ENCODE measurements around the gene MPPED1.

MPPED1 gene

GRCh38 chr22:43392385-43392989 is 19.3 kb upstream of the MPPED1 start:
- no peak for DNase-seq (ENCODE audit: extremely low read depth, low read depth)
- H3K4me3 ChIP-seq (replicated peaks; ENCODE audit: low read depth, low read length) = no peak overlapping the region
- TF ChIP-seq CTCF (IDR thresholded peaks at IDR 0.05; ENCODE audit: low read depth, low read length, missing control alignments) = no peak

- TF ChIP-seq CTCF (IDR thresholded peaks at IDR 0.05; ENCODE audit: low read depth, low read length, missing control alignments) = no peak
- H3K4me3 ChIP-seq (replicated peaks; ENCODE audit: low read depth, low read length) = no peak overlapping the region
- DNase-seq (ENCODE audit: extremely low read depth, low read depth) = no peak
These were observed 18.5 kb upstream of the MPPED1 start for GRCh38 chr22:43393132-43393843.

GRCh38 chr22:43393844-43394474 is 17.9 kb upstream of the MPPED1 start:
- TF ChIP-seq CTCF (IDR thresholded peaks at IDR 0.05; ENCODE audit: low read depth, low read length, missing control alignments) = no peak
- no peak for DNase-seq (ENCODE audit: extremely low read depth, low read depth)
- no peak overlapping the region for H3K4me3 ChIP-seq (replicated peaks; ENCODE audit: low read depth, low read length)

- TF ChIP-seq CTCF (IDR thresholded peaks at IDR 0.05; ENCODE audit: low read depth, low read length, missing control alignments) = no peak
- DNase-seq (ENCODE audit: extremely low read depth, low read depth) = no peak
- no peak overlapping the region for H3K4me3 ChIP-seq (replicated peaks; ENCODE audit: low read depth, low read length)
These were observed 16.6 kb upstream of the MPPED1 start for GRCh38 chr22:43395086-43395695.

GRCh38 chr22:43396321-43396933 is 15.4 kb upstream of the MPPED1 start:
- no peak for DNase-seq (ENCODE audit: extremely low read depth, low read depth)
- no peak for TF ChIP-seq CTCF (IDR thresholded peaks at IDR 0.05; ENCODE audit: low read depth, low read length, missing control alignments)
- H3K4me3 ChIP-seq (replicated peaks; ENCODE audit: low read depth, low read length) = no peak overlapping the region

GRCh38 chr22:43396934-43397457 is 14.8 kb upstream of the MPPED1 start:
- no peak for DNase-seq (ENCODE audit: extremely low read depth, low read depth)
- H3K4me3 ChIP-seq (replicated peaks; ENCODE audit: low read depth, low read length) = no peak overlapping the region
- TF ChIP-seq CTCF (IDR thresholded peaks at IDR 0.05; ENCODE audit: low read depth, low read length, missing control alignments) = no peak

Data from HFF-Myc (cell line).